ENCODE data around the gene MTARC1.

DNA sequence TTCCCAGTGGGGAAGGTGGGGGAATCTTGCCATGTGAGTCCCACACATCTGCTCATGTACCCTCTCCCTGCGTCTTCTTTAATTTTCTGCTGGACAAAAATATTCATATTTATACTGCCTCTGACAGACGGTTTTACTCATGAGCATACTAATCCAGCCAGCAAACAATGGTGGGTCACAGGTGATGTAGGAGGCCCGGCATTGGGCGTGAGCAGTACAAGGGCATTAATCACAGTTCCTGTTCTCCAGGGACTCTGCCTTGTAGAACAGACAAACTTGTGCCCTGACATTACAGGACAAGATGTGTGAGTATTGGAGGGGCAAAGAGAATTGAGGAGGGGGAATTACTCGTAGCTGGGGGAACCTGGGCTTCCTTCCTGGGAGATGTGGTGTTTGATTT, 25.0 kb downstream of the MTARC1 start:
- TF ChIP-seq POLR2AphosphoS5 (IDR thresholded peaks at IDR 0.05) = no peak
- TF ChIP-seq EP300 (IDR thresholded peaks at IDR 0.05) = no peak

Data from esophagus muscularis mucosa (tissue), 3 donors.